Measurements from ENCODE around the gene MTARC2.
A peak's percentile ranks its signal among the peaks of the same experiment; 100 is the strongest.
"Not testable (repeated sequence)": the region's sequence is repeated elsewhere in the genome, so short reads cannot be mapped to it uniquely, and the experiment has no call there.

Gene MTARC2

DNA sequence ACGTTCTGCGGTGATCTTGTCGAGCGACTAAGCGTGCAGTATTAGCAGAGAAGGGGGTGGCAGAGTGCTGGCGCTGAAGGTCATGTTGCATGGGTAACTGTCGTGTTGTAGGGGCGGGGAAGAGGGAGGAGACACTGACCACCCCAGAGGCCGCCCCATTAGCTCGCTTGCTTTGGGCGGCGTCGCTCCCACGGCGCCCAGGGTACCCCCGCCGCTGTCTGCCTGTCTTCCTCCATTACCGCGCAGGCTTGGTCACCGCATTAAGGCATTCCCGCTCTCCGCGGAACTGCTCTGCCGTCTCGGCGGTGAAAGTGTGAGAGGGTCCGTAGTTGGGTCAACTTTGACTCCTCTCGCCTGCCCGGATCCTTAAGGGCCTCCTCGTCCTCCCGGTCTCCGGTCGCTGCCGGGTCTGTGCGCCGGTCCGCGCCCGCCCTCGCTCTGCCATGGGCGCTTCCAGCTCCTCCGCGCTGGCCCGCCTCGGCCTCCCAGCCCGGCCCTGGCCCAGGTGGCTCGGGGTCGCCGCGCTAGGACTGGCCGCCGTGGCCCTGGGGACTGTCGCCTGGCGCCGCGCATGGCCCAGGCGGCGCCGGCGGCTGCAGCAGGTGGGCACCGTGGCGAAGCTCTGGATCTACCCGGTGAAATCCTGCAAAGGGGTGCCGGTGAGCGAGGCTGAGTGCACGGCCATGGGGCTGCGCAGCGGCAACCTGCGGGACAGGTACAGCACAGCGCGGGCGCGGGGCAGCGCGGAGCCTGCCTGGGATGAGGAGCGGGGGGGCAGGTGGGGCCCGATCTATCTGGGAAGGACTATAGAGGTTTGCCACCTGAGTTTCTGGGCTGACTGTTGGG lies at the start of gene MTARC2:
Gene MTARC2 (plus strand): TSS at position 234 of the 846 bp plus-strand sequence. CDS start 210 bp downstream, at position 444.
- DNase-seq (ENCODE audit: low spot score): peak; percentile 82

DNA sequence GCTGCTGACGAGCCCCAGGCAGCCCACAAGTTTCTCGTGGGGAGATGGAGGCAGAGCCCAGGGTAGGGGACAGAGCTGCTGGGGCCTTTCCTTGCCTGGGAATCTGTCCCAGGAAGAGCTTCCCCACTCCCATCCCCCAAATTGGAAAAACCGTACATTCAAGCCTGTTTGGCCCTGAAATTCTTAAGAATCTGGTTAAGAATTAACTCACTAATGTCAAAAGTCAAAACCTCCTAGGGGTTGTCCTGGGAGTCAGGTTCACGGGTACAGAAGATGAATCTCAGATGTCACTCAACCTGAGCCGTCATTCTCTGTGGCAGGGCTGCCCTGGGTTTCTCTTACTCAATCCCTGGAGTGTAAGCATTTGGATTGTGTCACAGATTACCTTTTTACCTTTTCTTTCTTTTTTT lies 49.5 kb upstream of the MTARC2 start:
- DNase-seq (ENCODE audit: low spot score): no peak

DNA sequence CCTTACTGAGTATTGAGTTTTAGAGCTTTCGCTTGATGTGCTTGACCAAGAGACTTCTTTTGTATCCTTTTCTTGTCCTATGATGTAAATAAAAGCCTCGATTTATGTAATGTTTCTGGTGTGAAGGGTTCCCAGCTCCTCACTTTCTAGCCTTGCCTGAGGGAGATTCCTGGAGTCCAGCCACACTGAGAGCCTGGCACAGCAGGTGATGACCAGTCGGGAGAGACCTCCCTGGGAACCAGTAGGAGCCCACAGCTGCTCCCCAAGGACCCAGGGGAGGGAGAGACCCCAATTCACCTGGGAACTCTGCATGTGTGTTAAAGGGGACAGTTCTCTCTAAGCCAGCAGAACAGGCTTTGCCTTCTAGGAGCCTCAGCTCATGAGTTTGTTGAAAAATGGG lies 49.1 kb upstream of the MTARC2 start:
- DNase-seq (ENCODE audit: low spot score): no peak

DNA sequence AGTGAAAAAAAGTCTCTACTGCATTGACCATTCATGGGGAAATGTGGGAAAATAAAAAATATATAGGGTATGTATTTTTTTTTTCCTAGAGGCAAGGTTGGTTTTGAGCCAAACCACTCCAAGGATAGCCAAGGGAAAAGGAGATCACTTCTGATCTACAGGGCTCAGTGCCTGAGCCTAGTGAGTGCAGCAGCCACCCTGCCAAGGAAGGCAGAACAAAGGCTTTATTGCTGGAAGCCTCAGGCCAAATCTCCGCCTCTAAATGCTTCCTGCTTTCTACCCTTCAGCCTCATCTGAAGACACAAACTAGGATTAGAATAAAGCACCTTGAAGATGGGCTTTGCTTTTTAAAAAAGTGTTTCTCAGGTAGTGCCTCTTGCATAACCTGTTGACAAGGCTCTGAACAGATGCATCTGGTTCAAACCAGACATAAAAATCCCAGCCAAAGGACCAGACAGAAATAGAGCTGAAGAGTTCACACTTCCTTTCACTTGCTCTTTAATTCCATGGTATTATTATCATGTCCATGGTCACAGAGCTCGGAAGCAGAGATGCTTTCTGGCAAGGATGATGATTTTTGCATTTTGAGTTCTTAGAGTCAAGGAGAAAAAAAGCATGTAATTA lies 47.5 kb upstream of the MTARC2 start:
- no peak for DNase-seq (ENCODE audit: low spot score)

DNA sequence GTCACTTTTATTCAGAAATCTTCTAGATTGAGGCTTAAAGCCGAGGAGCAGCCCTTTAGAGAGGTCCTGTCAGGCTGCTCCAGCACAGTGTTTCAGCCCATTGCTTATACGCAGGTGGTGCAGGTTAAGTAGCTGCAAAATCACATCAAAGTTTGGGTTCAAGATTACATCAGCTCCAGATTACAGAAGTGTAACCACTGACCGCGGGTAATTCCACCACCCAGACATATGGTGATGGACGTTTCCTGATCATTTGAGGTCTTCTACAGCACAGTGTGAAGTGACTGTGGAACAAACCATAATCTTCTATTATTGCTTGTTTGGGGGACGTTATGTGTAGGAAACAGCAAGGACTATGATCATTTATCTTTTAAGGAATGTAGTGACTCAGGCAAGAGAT lies 46.1 kb upstream of the MTARC2 start:
- no peak for DNase-seq (ENCODE audit: low spot score)

DNA sequence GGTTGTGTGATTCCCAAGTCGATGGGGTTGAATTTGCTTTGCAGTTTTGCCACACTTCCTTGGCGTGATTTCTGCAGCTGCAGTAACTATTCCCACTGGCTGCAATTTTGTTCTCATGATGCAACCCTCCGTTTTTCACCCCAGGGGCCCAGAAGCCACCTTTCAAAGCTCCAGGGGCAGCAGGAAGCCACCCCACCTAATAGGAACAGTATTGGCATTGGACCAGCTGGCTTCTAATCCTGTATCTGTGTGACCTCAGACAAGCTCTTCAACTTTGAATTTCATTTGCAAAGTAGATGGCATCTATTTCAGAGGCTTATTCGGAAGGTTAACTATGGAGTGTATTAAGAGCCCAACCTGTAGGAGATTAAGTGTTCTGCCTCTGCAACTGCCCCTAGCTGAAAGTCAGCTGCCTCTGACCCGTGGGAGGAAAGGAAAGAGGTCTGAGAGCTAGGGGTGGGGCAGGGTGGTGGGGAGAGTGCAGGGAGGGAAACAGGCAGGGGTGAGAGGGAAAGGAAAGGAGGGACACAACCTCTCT lies 45.3 kb upstream of the MTARC2 start:
- no peak for DNase-seq (ENCODE audit: low spot score)

DNA sequence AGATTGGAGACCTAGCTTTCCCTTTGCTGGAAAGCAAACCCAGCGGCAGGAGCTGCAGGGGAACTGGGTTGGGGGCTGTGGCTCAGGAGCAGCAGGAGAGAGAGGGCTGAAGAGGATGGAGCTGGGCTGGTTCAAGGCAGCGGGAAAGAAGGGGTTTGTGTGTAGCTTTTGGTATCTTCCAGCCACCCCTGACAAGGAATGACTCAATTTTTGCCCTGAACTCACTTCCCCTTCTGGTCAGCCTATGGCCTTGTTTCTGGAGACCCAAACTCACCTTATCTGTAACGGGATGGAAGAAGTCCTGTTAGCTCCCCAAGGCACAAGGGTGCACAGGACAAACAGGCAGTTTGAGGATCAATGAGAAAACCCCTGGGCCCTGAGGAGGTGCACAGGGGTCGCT lies 44.8 kb upstream of the MTARC2 start:
- DNase-seq (ENCODE audit: low spot score): no peak

DNA sequence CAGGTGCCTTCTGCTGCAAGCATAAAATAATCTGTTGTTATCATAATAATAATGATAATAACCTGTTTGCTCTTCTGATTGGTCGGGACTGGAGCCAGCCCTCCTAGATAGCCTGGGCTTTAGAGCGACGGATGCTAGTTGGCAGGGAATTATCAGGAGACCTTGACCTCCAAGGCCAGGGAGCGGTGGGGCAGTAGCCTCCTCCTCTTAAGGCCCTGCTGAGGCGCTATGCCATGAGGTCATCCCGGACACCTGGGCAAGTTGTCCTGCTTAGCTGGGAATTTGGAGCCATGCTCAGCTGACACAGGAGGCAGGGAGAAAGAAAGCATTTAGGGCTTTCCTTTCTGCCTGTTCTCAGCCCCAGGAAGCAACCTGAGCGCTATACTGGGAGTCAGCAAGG lies 42.3 kb upstream of the MTARC2 start:
- DNase-seq (ENCODE audit: low spot score): no peak

DNA sequence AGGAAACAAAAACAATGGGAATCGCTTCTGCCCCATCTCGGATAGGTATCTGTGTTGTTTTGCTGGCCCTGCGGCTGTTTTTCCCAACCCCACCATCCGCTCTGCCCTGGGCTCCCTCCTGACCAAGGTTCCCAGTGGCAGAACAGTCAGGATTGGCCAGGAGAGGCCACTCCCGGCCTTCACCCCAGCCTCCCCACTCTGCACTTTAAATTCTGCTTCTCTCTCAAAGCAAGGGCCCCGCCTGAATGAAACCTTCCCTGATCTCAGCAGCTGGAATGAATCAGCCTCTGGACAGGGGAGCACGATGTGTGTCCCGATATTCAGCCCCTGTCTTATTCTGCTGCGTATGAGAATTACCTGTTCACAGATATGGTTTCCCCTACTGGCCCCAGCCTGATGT lies 41.6 kb upstream of the MTARC2 start:
- no peak for DNase-seq (ENCODE audit: low spot score)

DNA sequence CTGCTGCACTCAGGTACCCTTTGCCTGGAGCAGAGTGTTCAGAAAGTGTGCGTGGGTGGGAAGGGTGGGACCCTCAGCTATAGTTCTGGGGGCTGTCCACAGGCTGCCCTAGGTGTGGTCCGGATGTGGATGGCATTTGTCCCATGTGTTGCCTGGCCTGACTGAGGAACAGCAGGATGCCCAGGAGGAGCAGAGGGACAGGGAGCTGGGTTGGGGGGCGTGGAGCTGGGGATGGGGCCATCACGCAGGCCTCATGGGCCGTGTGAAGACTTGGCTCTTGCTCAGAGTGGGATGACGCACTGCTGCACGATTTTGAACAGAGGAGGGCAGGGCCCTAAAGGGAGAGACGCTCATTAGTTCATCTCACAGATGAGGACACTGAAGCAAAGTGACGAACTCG lies 41.0 kb upstream of the MTARC2 start:
- DNase-seq (ENCODE audit: low spot score): no peak

DNA sequence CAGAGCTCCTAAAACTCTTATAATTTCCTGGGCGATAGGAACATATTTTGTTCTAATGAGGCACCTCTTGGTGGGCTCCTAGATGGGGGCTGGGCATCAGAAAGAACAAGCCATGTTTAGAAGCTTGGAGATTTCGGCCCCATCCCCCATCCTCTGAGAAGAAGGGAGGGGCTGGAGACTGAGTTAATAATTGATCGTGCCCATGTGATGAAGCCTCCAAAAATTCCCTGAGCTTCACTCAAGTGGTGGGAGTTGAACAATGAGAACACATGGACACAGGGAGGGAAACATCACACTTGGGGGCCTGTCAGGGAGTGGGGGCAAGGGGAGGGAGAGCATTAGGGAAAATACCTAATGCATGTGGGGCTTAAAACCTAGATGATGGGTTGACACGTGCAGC lies 39.9 kb upstream of the MTARC2 start:
- no peak for DNase-seq (ENCODE audit: low spot score)

DNA sequence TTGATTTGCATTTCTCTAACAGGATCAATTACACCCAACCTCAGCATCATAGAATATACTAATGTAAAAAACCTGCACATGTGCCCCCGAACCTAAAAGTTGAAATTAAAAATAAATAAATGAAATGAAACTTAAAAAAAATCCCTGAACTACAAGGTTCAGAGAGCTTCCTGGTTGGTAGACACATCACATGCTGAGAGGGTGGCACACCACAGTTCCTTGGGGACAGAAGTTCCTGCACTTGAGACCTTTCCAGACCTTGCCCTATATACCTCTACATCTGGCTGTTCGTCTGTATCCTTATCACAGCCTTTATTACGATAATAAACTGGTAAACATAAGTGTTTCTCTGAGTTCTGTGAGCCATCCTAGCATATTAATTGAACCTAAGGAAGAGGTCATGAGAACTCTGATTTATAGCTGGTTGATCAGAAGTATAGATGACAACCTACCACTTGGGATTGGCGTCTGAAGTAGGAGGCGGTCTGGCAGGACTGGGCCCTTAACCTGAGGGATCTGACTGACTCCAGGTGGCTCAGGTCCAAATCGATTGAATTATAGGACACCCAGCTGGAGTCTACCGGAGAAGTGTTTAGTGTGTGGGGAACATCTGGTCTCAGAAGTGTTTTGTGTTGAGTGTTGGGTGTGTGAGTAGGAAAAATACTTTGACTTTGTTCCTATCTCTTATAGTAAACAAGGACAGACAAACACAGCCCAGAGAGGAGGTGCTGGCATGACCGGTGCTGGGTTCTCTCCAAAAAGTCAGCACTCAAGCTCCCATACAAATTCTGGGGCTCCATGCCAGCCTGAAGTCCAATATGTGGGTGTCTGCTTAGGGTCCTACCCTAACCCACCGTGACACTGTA lies 39.0 kb upstream of the MTARC2 start:
- DNase-seq (ENCODE audit: low spot score): no peak

DNA sequence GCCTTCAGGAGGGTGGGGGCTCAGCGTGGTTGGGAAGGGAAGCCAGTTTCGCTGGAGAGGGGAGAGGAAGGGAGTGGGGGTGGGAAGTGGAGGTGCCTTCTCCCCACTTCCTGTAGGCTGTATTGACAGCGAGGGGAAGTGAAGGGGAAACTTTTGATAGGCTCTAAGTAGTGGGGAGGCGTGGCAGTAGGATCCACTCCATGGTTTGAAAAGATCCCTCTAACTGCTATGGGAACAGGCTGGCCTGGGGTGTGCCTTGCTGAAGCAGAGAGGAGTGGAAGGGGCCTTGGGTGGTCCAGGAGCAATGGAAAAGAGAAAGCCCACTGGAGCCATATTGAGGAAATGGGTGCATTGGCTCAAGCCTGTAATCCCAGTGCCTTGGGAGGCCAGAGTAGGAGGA lies 37.8 kb upstream of the MTARC2 start:
- DNase-seq (ENCODE audit: low spot score): no peak

DNA sequence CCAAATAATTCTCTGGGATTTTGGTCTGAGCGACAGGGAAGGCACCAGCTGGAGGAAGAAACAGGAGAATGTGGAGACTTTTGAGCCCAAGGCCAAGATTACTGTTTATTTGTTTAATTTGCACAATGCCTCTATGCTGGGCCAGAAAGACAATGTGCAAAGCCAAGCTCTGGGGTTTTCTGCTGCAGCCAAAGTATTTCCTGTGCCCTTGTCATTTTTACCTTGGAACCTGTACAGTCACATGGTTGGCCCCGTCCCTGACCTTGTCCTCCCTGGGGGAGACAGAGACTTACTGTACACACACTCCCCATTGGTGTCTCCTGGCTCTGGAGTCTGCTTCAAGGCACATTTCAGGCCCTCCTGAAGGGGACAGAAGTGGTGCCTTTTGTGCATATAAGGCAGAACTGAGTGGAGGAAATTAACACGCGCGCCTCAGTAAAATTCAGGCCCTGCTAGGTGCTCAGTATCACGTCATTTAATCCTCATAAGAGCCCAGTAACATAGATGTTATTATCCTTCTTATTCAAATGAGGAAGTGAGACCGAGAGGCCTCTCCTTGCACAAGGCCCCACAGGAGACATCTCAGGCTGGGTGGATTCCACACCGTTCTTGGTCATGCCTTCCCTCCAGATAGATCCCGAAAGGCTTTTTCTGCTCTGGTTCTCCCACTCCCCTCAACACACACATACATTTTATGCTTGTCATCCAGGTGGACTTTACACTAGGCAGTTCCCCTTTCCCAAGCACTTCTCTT lies 36.9 kb upstream of the MTARC2 start:
- no peak for DNase-seq (ENCODE audit: low spot score)

DNA sequence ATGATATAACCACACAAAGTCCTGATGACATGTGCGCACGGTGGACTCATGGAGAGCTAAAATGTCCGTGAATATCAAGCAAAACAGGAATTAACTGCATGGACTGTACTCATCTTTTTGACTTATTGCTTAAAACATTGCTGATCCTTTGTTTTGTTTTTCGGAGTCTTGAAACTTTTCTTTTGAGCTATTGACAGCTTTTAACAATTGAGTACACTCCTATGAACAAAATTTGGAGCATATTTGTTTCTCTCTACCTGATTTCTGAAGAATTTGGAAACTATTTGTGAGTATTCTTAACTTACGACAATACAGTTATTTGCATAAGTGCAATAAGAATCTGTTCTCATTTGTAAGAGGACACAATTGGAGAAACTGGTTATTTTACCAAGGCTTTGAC lies 32.1 kb upstream of the MTARC2 start:
- not testable (repeated sequence) for DNase-seq (ENCODE audit: low spot score)

DNA sequence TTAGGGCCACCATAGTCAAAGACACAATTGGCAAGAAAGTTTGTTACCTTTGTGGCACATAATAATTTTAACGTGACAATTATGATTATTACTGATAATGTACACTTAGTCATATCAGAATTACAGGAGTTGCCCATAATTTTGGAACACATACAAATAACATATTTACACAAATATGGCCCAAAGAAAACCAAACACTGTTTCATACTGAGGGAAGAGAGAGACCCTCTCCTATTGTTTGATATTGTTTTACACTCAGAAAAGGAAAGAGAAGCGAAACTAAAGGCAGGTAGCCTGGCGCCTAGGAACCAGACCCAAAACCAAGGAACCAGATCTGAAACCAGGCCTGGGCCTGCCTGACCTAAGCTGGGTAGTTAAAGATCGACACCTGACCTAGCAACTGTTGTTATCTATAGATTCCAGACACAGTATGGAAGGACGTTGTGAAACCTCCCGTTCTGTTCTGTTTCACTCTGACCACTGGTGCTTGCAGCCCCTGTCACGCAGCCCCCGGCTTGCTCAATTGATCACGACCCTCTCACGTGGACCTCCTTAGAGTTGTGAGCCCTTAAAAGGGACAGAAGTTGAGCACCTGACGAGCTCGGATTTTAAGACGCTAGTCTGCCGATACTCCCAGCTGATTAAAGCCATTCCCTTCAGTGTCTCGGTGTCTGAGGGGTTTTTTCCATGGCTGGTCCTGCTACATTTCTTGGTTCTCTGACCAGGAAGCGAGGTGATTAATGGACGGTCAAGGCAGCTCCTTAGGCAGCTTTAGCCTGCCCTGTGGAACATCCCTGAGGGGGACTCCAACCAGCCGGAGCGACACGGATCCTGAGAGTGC lies 30.1 kb upstream of the MTARC2 start:
- DNase-seq (ENCODE audit: low spot score): no peak

DNA sequence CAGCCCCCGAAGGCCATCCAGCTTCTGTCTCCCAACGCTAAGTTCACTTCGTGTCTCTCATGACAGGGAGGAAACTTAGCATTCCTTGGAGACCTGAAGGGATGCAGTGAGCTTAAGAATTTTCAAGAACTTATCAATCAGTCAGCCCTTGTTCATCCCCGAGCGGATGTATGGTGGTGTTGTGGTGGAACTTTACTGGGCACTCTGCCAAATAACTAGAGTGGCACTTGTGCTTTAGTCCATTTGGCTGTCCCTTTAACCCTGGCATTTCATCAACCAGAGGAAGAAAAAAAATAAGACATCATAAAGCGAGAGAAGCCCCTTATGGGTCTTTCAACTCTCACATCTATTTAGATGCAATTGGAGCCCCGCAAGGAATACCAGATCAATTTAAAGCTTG lies 26.9 kb upstream of the MTARC2 start:
- not testable (repeated sequence) for DNase-seq (ENCODE audit: low spot score)

DNA sequence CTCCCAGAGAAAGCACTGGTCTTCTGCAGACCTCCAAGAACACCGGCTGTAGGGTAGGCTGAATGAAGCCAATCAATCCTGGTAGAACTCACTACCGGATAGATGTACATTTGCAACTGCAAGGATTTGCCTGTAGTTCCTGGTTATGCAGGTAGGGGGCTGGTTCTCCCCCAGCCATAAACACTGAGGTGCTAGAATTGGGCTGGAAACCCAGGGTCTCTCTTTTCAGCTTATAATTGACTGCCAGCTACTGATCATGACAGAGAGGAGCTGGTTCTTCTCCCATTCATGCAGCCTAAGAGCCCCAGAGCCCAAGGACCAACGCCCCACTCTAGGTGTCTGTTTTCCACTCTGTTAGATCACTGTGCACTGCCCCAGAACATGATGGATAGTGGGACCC lies 21.5 kb upstream of the MTARC2 start:
- no peak for DNase-seq (ENCODE audit: low spot score)

DNA sequence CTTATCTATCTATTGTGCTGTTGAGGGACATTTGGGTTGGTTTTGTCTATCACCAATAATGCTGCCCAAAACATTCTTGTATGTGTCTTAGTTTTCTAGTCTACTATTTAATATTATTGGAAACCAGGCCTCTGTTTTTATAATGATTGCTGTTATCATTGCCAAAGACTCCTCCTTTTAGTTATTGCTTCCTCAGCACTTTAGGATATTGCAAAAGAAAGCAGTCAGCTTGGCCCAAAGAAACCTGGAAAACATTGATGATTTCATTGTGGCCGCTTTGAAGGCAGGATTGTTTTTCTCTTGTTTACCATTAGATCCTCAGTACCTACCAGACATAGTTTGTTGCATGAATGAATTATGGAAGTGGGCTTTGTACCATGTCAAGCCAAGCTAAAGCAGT lies 20.6 kb upstream of the MTARC2 start:
- DNase-seq (ENCODE audit: low spot score): no peak

DNA sequence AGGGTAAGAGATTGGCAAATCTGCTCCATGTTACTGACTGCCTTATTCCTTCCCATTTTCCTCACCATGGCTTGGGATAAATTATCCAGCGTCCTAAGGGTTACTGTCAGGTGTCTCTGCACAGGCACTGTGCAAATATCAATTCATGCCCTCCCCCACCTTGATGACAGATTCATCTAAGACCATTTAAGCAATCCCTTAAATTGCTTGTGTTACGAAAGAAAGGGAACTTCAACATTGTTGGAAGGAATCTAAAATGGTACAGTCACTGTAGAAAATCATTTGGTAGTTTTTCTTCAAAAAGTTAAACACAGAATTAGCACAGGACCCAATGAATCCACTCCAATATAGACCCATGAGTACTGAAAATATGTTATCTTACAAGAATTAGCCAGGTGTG lies 17.6 kb upstream of the MTARC2 start:
- DNase-seq (ENCODE audit: low spot score): no peak

DNA sequence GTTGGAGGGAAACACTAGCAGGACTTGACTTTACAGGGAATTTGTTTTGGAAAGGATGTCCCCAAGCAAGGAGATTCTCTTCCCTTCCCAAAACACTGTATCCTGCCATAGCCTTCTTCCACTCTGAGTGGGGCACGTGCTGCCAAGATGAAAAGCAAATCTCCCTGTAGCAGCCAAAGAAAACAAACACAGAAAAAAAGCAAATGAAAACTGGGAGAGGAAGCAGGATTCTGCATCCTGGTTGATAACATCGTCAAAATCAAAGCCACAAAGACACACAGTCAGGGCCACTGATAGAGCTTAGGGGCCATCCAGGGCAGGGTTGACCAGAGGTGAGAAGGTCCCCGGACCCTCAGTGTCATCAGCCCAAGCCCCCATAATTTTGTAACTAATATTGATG lies 16.0 kb upstream of the MTARC2 start:
- DNase-seq (ENCODE audit: low spot score): no peak
